Colonic mucosa (tissue), 4 donors: ENCODE results near the gene SPTLC2. TPM values are rescaled to one million over a fixed set of nuclear protein-coding genes. Genes with fewer than 3 reads are reported as not detected.
A peak's percentile ranks its signal among the peaks of the same experiment; 100 is the strongest.
"Not testable (repeated sequence)": the region's sequence is repeated elsewhere in the genome, so short reads cannot be mapped to it uniquely, and the experiment has no call there.

Experiments
- DNase-seq: peaks from one replicate; pipeline ENCODE4 v3.0.0-alpha.2; 2020
- H3K27ac ChIP-seq: fragments of 200-600 bp; one replicate; pipeline ENCODE4 v1.8.0; 2021
- H3K27me3 ChIP-seq: fragments of 200-600 bp; one replicate; pipeline ENCODE4 v1.8.0; 2021
- H3K36me3 ChIP-seq: fragments of 200-600 bp; one replicate; pipeline ENCODE4 v1.8.0; 2021
- H3K4me1 ChIP-seq: fragments of 200-600 bp; one replicate; pipeline ENCODE4 v1.8.0; 2021; ENCODE audit warnings: mild to moderate bottlenecking
- H3K4me3 ChIP-seq: fragments of 200-600 bp; one replicate; pipeline ENCODE4 v1.8.0; 2021
- H3K9ac ChIP-seq, 2 donors: one replicate each; pipeline ENCODE4 v1.7.0; 2013; ENCODE audit warnings: control low read depth in 2 of 2, low read depth in 2 of 2, low read length in 2 of 2
- H3K9me3 ChIP-seq: fragments of 200-600 bp; one replicate; pipeline ENCODE4 v1.8.0; 2021
- CTCF ChIP-seq: fragments of 200-600 bp; IDR thresholded peaks from one replicate; pipeline ENCODE4 v1.8.0; 2022; ENCODE audit warnings: antibody characterized with exemption, mild to moderate bottlenecking
- intact Hi-C: fragments of 100-400 bp; cut with DNase I; formaldehyde crosslinking; loops from one replicate; pipeline ENCODE4 v1.14.1; 2022
- total RNA-seq, 2 donors: library from RNA; stranded (reverse); fragmentation: NEBNext Ultra II Directional in 1 of 2; extraction: Animal tissue kit (Norgen Biotek cat#: 25700) in 1 of 2; gene quantifications; one replicate each; pipeline ENCODE4 v1.2.1, GENCODE V29; 2021
- donor health status: healthy.
- donor health status: DM: no; HTN: no; CAD: no.
- donor health status: DM: no; HTN: no; CAD: no.

Gene SPTLC2
- total RNA-seq, 2 donors from 2014 or later, result 68.3 to 70.1 TPM

- Histone ChIP-seq H3K27me3 (no peaks in the 10 kb centered on the region), H3K9me3 (no peaks in the 10 kb centered on the region), H3K4me3 (no peak overlapping the region), H3K4me1 (peaks cover 2% of the 10 kb centered on the region), H3K36me3 (no peaks in the 10 kb centered on the region), H3K27ac (peak overlapping the region; percentile 83), H3K9ac (peak overlapping the region; percentile 5 to 30)
- TF ChIP-seq CTCF, result no peak
- intact Hi-C loops, result no loop called here
- peak; percentile 70 for DNase-seq
These were observed 25.5 kb downstream of the SPTLC2 start for GRCh38 chr14:77590845-77591485.

- Histone ChIP-seq H3K9ac (no peak overlapping the region), H3K4me1 (peaks cover 2% of the 10 kb centered on the region), H3K4me3 (no peak overlapping the region), H3K27me3 (no peaks in the 10 kb centered on the region), H3K27ac (peak overlapping the region; percentile 83), H3K36me3 (no peaks in the 10 kb centered on the region), H3K9me3 (no peaks in the 10 kb centered on the region)
- no peak for TF ChIP-seq CTCF
- DNase-seq, result no peak
- intact Hi-C loops, result no loop called here
These were observed 27.3 kb downstream of the SPTLC2 start for GRCh38 chr14:77589099-77589498.

- H3K4me1 ChIP-seq, H3K27ac ChIP-seq, H3K9me3 ChIP-seq, H3K4me3 ChIP-seq, H3K9ac ChIP-seq, intact Hi-C loops, DNase-seq, H3K36me3 ChIP-seq, H3K27me3 ChIP-seq: not testable (repeated sequence)
These were observed 27.9 kb downstream of the SPTLC2 start for GRCh38 chr14:77588411-77589025.

- Histone ChIP-seq H3K27me3 (no peaks in the 10 kb centered on the region), H3K4me3 (no peak overlapping the region), H3K36me3 (no peaks in the 10 kb centered on the region), H3K4me1 (peaks cover 2% of the 10 kb centered on the region), H3K9ac (no peak overlapping the region), H3K27ac (no peak overlapping the region), H3K9me3 (no peaks in the 10 kb centered on the region)
- DNase-seq, result no peak
- no peak for TF ChIP-seq CTCF
- intact Hi-C loops, result no loop called here
These were observed 31.1 kb downstream of the SPTLC2 start for GRCh38 chr14:77585385-77585784.

- intact Hi-C loops, result no loop called here
- no peaks in the 10 kb centered on the region for H3K36me3 ChIP-seq
- H3K4me1 ChIP-seq, result peaks cover 2% of the 10 kb centered on the region
- no peak for DNase-seq
- no peak overlapping the region for H3K9ac ChIP-seq
- H3K4me3 ChIP-seq, result no peak overlapping the region
- H3K27me3 ChIP-seq, result no peaks in the 10 kb centered on the region
- TF ChIP-seq CTCF, result no peak
- H3K9me3 ChIP-seq, result no peaks in the 10 kb centered on the region
- no peak overlapping the region for H3K27ac ChIP-seq
These were observed 31.6 kb downstream of the SPTLC2 start for GRCh38 chr14:77584809-77585208.

- H3K4me3 ChIP-seq, result no peak overlapping the region
- no peaks in the 10 kb centered on the region for H3K9me3 ChIP-seq
- no peak overlapping the region for H3K27ac ChIP-seq
- H3K36me3 ChIP-seq, result no peaks in the 10 kb centered on the region
- no peak for TF ChIP-seq CTCF
- intact Hi-C loops, result no loop called here
- DNase-seq, result no peak
- H3K27me3 ChIP-seq, result no peaks in the 10 kb centered on the region
- no peak overlapping the region for H3K9ac ChIP-seq
- H3K4me1 ChIP-seq, result no peaks in the 10 kb centered on the region
These were observed 32.8 kb downstream of the SPTLC2 start for GRCh38 chr14:77583657-77584056.
